Esophagus squamous epithelium (tissue), 4 donors: ENCODE results near the gene FCHSD2.

Experiments used
- POLR2A ChIP-seq, 4 donors: fragments of 450-650 bp; IDR thresholded peaks; one replicate each; pipeline ENCODE4 v1.6.1; 2017; ENCODE audit warnings: antibody characterized with exemption in 4 of 4, mild to moderate bottlenecking in 4 of 4, moderate library complexity in 3 of 4
- TF ChIP-seq, protein P1 (sequence below), 6 experiments: fragments of 450-650 bp in 4 of 6; fragments of 200-600 bp in 2 of 6; sonication (generic) in 2 of 6; IDR thresholded peaks; one replicate each; pipeline ENCODE4 v1.5.1; 2016 to 2019; ENCODE audit warnings: antibody characterized with exemption in 6 of 6, mild to moderate bottlenecking in 4 of 6, moderate library complexity in 4 of 6

DNA sequence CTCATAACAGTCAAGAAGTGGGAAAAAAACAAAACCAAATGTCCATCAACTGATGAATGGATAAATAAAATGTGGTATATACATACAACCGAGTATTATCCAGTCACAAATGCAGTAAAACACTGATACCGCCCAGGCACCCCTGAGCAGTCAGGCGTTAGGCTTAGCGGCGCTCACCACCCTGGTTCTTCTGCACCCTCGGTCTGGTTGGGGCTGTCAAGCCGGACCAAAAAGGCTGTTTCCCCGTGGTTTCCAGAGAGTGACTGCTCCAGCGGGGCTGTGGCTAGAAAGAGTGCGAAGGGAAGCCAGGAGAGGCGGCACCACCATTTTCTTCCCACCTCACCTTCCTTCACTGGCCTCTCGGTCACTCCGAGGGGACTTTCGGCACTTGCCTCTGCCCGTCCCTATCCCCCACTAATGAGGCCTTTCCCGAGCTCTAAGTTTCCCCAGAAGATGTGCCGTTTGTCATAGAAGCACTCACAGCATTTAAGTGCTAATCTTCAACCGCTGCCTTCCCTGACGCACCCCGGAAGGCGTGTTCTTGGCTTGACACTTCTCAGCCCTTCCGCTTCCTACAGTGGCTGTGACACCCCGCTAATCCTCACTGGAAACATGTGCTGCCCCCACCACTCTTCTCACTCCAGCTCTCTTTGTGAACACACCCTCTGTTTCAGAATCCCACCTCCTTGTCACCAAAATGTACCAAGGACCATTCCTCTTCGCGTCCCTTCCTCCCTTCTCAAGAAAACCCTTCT is 42.4 kb downstream of the FCHSD2 start:
- no peak for TF ChIP-seq POLR2A (IDR thresholded peaks at IDR 0.05)
- TF ChIP-seq, protein P1, sequence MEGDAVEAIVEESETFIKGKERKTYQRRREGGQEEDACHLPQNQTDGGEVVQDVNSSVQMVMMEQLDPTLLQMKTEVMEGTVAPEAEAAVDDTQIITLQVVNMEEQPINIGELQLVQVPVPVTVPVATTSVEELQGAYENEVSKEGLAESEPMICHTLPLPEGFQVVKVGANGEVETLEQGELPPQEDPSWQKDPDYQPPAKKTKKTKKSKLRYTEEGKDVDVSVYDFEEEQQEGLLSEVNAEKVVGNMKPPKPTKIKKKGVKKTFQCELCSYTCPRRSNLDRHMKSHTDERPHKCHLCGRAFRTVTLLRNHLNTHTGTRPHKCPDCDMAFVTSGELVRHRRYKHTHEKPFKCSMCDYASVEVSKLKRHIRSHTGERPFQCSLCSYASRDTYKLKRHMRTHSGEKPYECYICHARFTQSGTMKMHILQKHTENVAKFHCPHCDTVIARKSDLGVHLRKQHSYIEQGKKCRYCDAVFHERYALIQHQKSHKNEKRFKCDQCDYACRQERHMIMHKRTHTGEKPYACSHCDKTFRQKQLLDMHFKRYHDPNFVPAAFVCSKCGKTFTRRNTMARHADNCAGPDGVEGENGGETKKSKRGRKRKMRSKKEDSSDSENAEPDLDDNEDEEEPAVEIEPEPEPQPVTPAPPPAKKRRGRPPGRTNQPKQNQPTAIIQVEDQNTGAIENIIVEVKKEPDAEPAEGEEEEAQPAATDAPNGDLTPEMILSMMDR (IDR thresholded peaks at IDR 0.05): no peak
